Ramos (cell line): ENCODE data around the gene RALGPS2.

Experiments
- in situ Hi-C: fragments of 300-500 bp; cut with MboI; formaldehyde crosslinking; loops from one replicate; pipeline ENCODE4 v1.14.3; 2022; ENCODE audit warnings: low sequenced_read_pairs; ENCODE audit not compliant: unreplicated experiment

RALGPS2 gene

GRCh38 chr1:178754655-178755256 lies 29.7 kb downstream of the RALGPS2 start:
- in situ Hi-C loops: loop anchor here (25.0 kb wide), 1 partner anchor 258 kb away; no protein-coding TSS in a partner anchor

- in situ Hi-C loops: loop anchor here (25.0 kb wide), 1 partner anchor 244 kb away; no protein-coding TSS in a partner anchor
Measured at GRCh38 chr1:178768423-178768822, 43.4 kb downstream of the RALGPS2 start.

- in situ Hi-C loops: loop anchor here (25.0 kb wide), 1 partner anchor 239 kb away; no protein-coding TSS in a partner anchor
Measured at GRCh38 chr1:178772952-178773351, 47.9 kb downstream of the RALGPS2 start.

GRCh38 chr1:178774263-178774662 lies 49.2 kb downstream of the RALGPS2 start:
- in situ Hi-C loops: loop anchor here (25.0 kb wide), 1 partner anchor 238 kb away; no protein-coding TSS in a partner anchor

GRCh38 chr1:178776553-178776952 lies 51.5 kb downstream of the RALGPS2 start:
- in situ Hi-C loops: no loop called here

- in situ Hi-C loops: no loop called here
Measured at GRCh38 chr1:178781533-178782330, 56.7 kb downstream of the RALGPS2 start.

- in situ Hi-C loops: no loop called here
Measured at GRCh38 chr1:178784131-178784536, 59.1 kb downstream of the RALGPS2 start.

- in situ Hi-C loops: no loop called here
Measured at GRCh38 chr1:178792394-178792793, 67.3 kb downstream of the RALGPS2 start.

- in situ Hi-C loops: no loop called here
Measured at GRCh38 chr1:178796013-178796412, 71.0 kb downstream of the RALGPS2 start.

- in situ Hi-C loops: no loop called here
Measured at GRCh38 chr1:178797590-178797989, 72.5 kb downstream of the RALGPS2 start.

GRCh38 chr1:178798232-178798861 lies 73.3 kb downstream of the RALGPS2 start:
- in situ Hi-C loops: no loop called here

GRCh38 chr1:178802873-178803272 lies 77.8 kb downstream of the RALGPS2 start:
- in situ Hi-C loops: no loop called here

- in situ Hi-C loops: no loop called here
Measured at GRCh38 chr1:178806665-178807300, 81.7 kb downstream of the RALGPS2 start.

- in situ Hi-C loops: no loop called here
Measured at GRCh38 chr1:178808529-178808928, 83.5 kb downstream of the RALGPS2 start.

GRCh38 chr1:178810585-178810984 lies 85.5 kb downstream of the RALGPS2 start:
- in situ Hi-C loops: no loop called here

- in situ Hi-C loops: no loop called here
Measured at GRCh38 chr1:178818416-178818815, 93.4 kb downstream of the RALGPS2 start.

- in situ Hi-C loops: no loop called here
Measured at GRCh38 chr1:178819123-178819522, 94.1 kb downstream of the RALGPS2 start.

GRCh38 chr1:178821134-178821866 lies 96.3 kb downstream of the RALGPS2 start:
- in situ Hi-C loops: no loop called here

GRCh38 chr1:178825167-178825566 lies 100.1 kb downstream of the RALGPS2 start:
- in situ Hi-C loops: no loop called here

- in situ Hi-C loops: no loop called here
Measured at GRCh38 chr1:178844436-178844835, 119.4 kb downstream of the RALGPS2 start.
